OCI-LY1 (cell line): ENCODE measurements around the gene ITSN2.
A peak's percentile ranks its signal among the peaks of the same experiment; 100 is the strongest.

Source experiments
- H2AFZ ChIP-seq: fragments of 200-600 bp; sonication (generic), shearing (Covaris generic); 2 replicates; pipeline ENCODE4 v1.6.0; 2014; ENCODE audit warnings: antibody characterized with exemption, mild to moderate bottlenecking, low read length
- H3F3A ChIP-seq: fragments of 200-600 bp; sonication (generic), shearing (Covaris generic); 2 replicates; pipeline ENCODE4 v1.6.0; 2014; ENCODE audit warnings: mild to moderate bottlenecking, antibody characterized with exemption, low read length, moderate library complexity; ENCODE audit not compliant: insufficient read depth
- H3K27ac ChIP-seq: fragments of 200-600 bp; sonication (generic); 2 replicates; pipeline ENCODE4 v1.5.1; 2014; ENCODE audit warnings: low read length, mixed run types, mild to moderate bottlenecking, low read depth; ENCODE audit not compliant: poor library complexity, severe bottlenecking
- H3K27me3 ChIP-seq: fragments of 200-600 bp; sonication (generic); 2 replicates; pipeline ENCODE4 v1.6.0; 2014; ENCODE audit warnings: antibody characterized with exemption, mild to moderate bottlenecking, low read length, moderate library complexity; ENCODE audit not compliant: insufficient read depth
- H3K36me3 ChIP-seq: fragments of 200-600 bp; sonication (generic); 2 replicates; pipeline ENCODE4 v1.6.1; 2014; ENCODE audit warnings: mild to moderate bottlenecking, antibody characterized with exemption, low read length, moderate library complexity, mixed read lengths; ENCODE audit not compliant: insufficient read depth
- H3K4me1 ChIP-seq: fragments of 200-600 bp; sonication (generic); 2 replicates; pipeline ENCODE4 v1.5.1; 2014; ENCODE audit warnings: mild to moderate bottlenecking, low read length, moderate library complexity; ENCODE audit not compliant: insufficient read depth, severe bottlenecking
- H3K4me2 ChIP-seq: fragments of 200-600 bp; sonication (generic), shearing (Covaris generic); 2 replicates; pipeline ENCODE4 v1.6.1; 2014; ENCODE audit warnings: low read length
- H3K4me3 ChIP-seq: fragments of 200-600 bp; sonication (generic); 2 replicates; pipeline ENCODE4 v1.5.1; 2014; ENCODE audit warnings: low read length, low read depth, mild to moderate bottlenecking, mixed read lengths; ENCODE audit not compliant: poor library complexity, severe bottlenecking
- H3K79me2 ChIP-seq: fragments of 200-600 bp; shearing (Covaris generic); 2 replicates; pipeline ENCODE4 v1.6.1; 2016; ENCODE audit warnings: mixed run types, low read length, mixed read lengths; ENCODE audit not compliant: insufficient read depth
- H3K9ac ChIP-seq: fragments of 200-600 bp; sonication (generic), shearing (Covaris generic); 2 replicates; pipeline ENCODE4 v1.6.1; 2014; ENCODE audit warnings: mild to moderate bottlenecking, low read length, mixed read lengths
- H3K9me2 ChIP-seq: fragments of 200-600 bp; sonication (generic), shearing (Covaris generic); 2 replicates; pipeline ENCODE4 v1.6.1; 2014; ENCODE audit warnings: low read depth, mild to moderate bottlenecking, low read length, mixed read lengths
- H3K9me3 ChIP-seq: fragments of 200-600 bp; shearing (Covaris generic); 2 replicates; pipeline ENCODE4 v1.6.1; 2014; ENCODE audit warnings: low read length, mixed read lengths
- H4K20me1 ChIP-seq: fragments of 200-600 bp; sonication (generic), shearing (Covaris generic); 2 replicates; pipeline ENCODE4 v1.6.0; 2016; ENCODE audit warnings: mild to moderate bottlenecking, low read length; ENCODE audit not compliant: insufficient read depth
- EZH2 ChIP-seq: fragments of 200-600 bp; sonication (generic), shearing (Covaris generic); IDR thresholded peaks from 2 replicates; pipeline ENCODE4 v1.8.0; 2017; ENCODE audit warnings: borderline replicate concordance, mixed run types, mild to moderate bottlenecking, antibody characterized with exemption, low read length, moderate library complexity, mixed read lengths
- TF ChIP-seq, protein P1 (sequence below): fragments of 200-600 bp; sonication (generic), shearing (Covaris generic); IDR thresholded peaks from 2 replicates; pipeline ENCODE4 v1.5.1; 2017; ENCODE audit warnings: mild to moderate bottlenecking, antibody characterized with exemption, low read length, moderate library complexity, mixed read lengths

The ITSN2 gene

DNA sequence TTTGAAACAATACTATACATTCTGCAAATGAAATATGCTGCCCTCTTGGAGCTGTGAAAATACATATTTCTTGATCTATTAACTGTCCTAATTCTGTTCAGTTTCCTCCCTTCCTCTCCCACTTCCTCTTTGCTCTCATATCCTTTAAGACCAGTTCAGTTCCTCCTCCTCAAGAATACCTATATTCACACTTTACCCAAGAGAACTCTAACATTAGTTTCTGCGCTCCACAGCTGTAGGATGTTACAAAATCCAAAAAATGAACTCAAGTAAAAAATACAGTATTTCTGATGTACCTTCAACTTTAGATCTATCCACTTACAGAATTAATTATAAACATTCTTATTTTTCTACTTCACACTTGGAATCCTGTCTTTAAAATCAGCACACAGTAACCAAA, 5.4 kb downstream of the ITSN2 start:
- Histone ChIP-seq H3K9ac (peak overlapping the region; percentile 9; the same call in 1 of the 2 replicates), H3K4me3 (peak overlapping the region; percentile 10), H3K9me3 (no peaks in the 10 kb centered on the region), H3K27me3 (no peaks in the 10 kb centered on the region), H4K20me1 (no peaks in the 10 kb centered on the region), H3K4me2 (peak overlapping the region; percentile 61), H3K4me1 (peaks cover 79% of the 10 kb centered on the region), H3K27ac (peak overlapping the region; percentile 78), H3F3A (0 out of 2 replicates have a peak, but pooled peaks cover 7% of the 10 kb centered on the region), H3K9me2 (no peaks in the 10 kb centered on the region), H2AFZ (no peak overlapping the region), H3K79me2 (peaks cover 89% of the 10 kb centered on the region), H3K36me3 (peaks cover 9% of the 10 kb centered on the region; the same call in 1 of the 2 replicates)
- no peak for TF ChIP-seq EZH2
- TF ChIP-seq, protein P1, sequence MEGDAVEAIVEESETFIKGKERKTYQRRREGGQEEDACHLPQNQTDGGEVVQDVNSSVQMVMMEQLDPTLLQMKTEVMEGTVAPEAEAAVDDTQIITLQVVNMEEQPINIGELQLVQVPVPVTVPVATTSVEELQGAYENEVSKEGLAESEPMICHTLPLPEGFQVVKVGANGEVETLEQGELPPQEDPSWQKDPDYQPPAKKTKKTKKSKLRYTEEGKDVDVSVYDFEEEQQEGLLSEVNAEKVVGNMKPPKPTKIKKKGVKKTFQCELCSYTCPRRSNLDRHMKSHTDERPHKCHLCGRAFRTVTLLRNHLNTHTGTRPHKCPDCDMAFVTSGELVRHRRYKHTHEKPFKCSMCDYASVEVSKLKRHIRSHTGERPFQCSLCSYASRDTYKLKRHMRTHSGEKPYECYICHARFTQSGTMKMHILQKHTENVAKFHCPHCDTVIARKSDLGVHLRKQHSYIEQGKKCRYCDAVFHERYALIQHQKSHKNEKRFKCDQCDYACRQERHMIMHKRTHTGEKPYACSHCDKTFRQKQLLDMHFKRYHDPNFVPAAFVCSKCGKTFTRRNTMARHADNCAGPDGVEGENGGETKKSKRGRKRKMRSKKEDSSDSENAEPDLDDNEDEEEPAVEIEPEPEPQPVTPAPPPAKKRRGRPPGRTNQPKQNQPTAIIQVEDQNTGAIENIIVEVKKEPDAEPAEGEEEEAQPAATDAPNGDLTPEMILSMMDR = no peak

DNA sequence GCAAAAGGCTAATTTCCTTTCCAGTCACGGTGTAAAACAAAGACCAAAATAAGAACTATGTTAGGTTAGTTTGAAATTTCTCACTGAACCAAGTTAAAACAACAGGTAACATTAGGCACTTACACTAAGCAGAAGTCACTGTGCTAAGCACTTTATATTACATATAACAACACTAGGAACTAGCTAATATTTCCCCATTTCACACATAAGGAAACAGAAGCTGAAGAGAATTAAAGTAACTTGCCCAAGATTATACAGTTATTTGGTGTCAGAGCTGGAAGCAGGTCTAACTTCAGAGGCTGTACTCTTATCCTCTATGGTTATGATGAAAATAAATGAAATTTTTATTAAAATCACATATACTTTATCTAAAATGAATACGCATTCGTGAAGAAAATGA, 5.9 kb downstream of the ITSN2 start:
- Histone ChIP-seq H3K9me3 (no peaks in the 10 kb centered on the region), H3K36me3 (peaks cover 9% of the 10 kb centered on the region; the same call in 1 of the 2 replicates), H3K4me2 (peak overlapping the region; percentile 61; the same call in 1 of the 2 replicates), H3K4me1 (peaks cover 85% of the 10 kb centered on the region), H4K20me1 (no peaks in the 10 kb centered on the region), H3K9me2 (no peaks in the 10 kb centered on the region), H2AFZ (no peak overlapping the region), H3F3A (0 out of 2 replicates have a peak, but pooled peaks cover 7% of the 10 kb centered on the region), H3K9ac (peak overlapping the region; percentile 4; the same call in 1 of the 2 replicates), H3K79me2 (peaks cover 89% of the 10 kb centered on the region), H3K4me3 (peak overlapping the region; percentile 10), H3K27ac (peak overlapping the region; percentile 78), H3K27me3 (no peaks in the 10 kb centered on the region)
- TF ChIP-seq EZH2 = no peak
- TF ChIP-seq, protein P1 = no peak

DNA sequence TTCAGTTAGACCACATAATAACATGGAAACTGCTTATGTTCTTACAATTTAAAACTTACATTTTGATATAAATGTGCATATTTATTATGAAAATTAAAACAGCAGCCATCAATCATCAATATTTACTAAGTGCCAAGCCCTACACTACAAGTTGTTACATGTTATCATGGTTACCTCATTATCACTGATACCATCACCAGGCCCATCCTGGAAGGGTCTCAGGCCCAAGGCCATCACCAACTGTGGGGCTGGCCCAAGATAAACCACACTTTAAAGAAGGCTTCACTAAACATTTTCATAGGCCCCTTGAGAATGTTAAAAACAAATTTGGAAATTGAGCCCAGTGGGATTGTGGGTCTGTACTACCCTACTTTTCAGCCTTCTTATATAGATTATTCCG, 6.4 kb downstream of the ITSN2 start:
- Histone ChIP-seq H3K27me3 (no peaks in the 10 kb centered on the region), H4K20me1 (no peaks in the 10 kb centered on the region), H3K27ac (peak overlapping the region; percentile 78), H3K9me3 (no peaks in the 10 kb centered on the region), H3K4me2 (peak overlapping the region; percentile 61; the same call in 1 of the 2 replicates), H3F3A (0 out of 2 replicates have a peak, but pooled peaks cover 7% of the 10 kb centered on the region), H2AFZ (no peak overlapping the region), H3K79me2 (peaks cover 89% of the 10 kb centered on the region), H3K4me1 (peaks cover 89% of the 10 kb centered on the region), H3K4me3 (peak overlapping the region; percentile 10), H3K9ac (peak overlapping the region; percentile 4; the same call in 1 of the 2 replicates), H3K36me3 (peaks cover 9% of the 10 kb centered on the region; the same call in 1 of the 2 replicates), H3K9me2 (no peaks in the 10 kb centered on the region)
- TF ChIP-seq EZH2 = no peak
- TF ChIP-seq, protein P1 = no peak
